Mesendoderm (in vitro differentiated cells): ENCODE measurements around the gene PPP1R3A.

Experiments used
- DNase-seq: peaks from one replicate; pipeline ENCODE4 v3.0.0; 2013
- H2AK5ac ChIP-seq: 2 replicates; pipeline ENCODE4 v1.6.1; 2013; ENCODE audit warnings: low read length, inconsistent platforms
- H2BK120ac ChIP-seq: 2 replicates; pipeline ENCODE4 v1.6.1; 2013; ENCODE audit warnings: low read depth, mild to moderate bottlenecking, low read length, moderate library complexity, mixed read lengths
- H2BK15ac ChIP-seq: replicated peaks from 2 replicates; pipeline ENCODE4 v1.6.1; 2013; ENCODE audit warnings: low read depth, mild to moderate bottlenecking, moderate library complexity
- H2BK5ac ChIP-seq: 2 replicates; pipeline ENCODE4 v1.6.1; 2013; ENCODE audit warnings: low read length, inconsistent platforms
- H3K18ac ChIP-seq: 2 replicates; pipeline ENCODE4 v1.6.1; 2013; ENCODE audit warnings: mild to moderate bottlenecking, low read length, mixed read lengths
- H3K23ac ChIP-seq: one replicate; pipeline ENCODE4 v1.6.1; 2013; ENCODE audit warnings: low read length
- H3K27ac ChIP-seq: 2 replicates; pipeline ENCODE4 v1.5.1; 2013; ENCODE audit warnings: low read depth, mild to moderate bottlenecking, inconsistent platforms, low read length, moderate library complexity
- H3K27me3 ChIP-seq: 2 replicates; pipeline ENCODE4 v1.6.1; 2013; ENCODE audit warnings: low read length, control low read depth, mild to moderate bottlenecking, inconsistent platforms; ENCODE audit not compliant: insufficient read depth, poor library complexity
- H3K36me3 ChIP-seq: 2 replicates; pipeline ENCODE4 v1.6.1; 2013; ENCODE audit warnings: low read length, inconsistent platforms; ENCODE audit not compliant: control insufficient read depth, insufficient read depth
- H3K4ac ChIP-seq: one replicate; pipeline ENCODE4 v1.6.1; 2013; ENCODE audit warnings: low read depth, mild to moderate bottlenecking, low read length, moderate library complexity
- H3K4me1 ChIP-seq: 2 replicates; pipeline ENCODE4 v1.6.1; 2013; ENCODE audit warnings: low read depth, low read length, inconsistent platforms; ENCODE audit not compliant: control insufficient read depth
- H3K4me2 ChIP-seq: 2 replicates; pipeline ENCODE4 v1.6.1; 2013; ENCODE audit warnings: low read length
- H3K4me3 ChIP-seq: 2 replicates; pipeline ENCODE4 v1.5.1; 2013; ENCODE audit warnings: mild to moderate bottlenecking, low read length
- H3K56ac ChIP-seq: one replicate; pipeline ENCODE4 v1.6.1; 2013; ENCODE audit warnings: low read length
- H3K79me1 ChIP-seq: 2 replicates; pipeline ENCODE4 v1.6.1; 2013; ENCODE audit warnings: low read length, inconsistent platforms
- H3K79me2 ChIP-seq: 2 replicates; pipeline ENCODE4 v1.6.1; 2013; ENCODE audit warnings: mild to moderate bottlenecking, low read length; ENCODE audit not compliant: control insufficient read depth, insufficient read depth
- H3K9ac ChIP-seq: 2 replicates; pipeline ENCODE4 v1.6.1; 2013; ENCODE audit warnings: low read length, inconsistent platforms
- H4K5ac ChIP-seq: one replicate; pipeline ENCODE4 v1.6.1; 2013; ENCODE audit warnings: low read length
- H4K8ac ChIP-seq: one replicate; pipeline ENCODE4 v1.6.1; 2013; ENCODE audit warnings: low read depth, mild to moderate bottlenecking, control low read depth, low read length, moderate library complexity
- WGBS: extraction: QIAGEN DNeasy Blood & Tissue Kit; methylation state at CpG from one replicate; pipeline ENCODE4 v1.1.7; 2013; ENCODE audit warnings: low lambda C conversion rate, missing lambda C conversion rate; ENCODE audit not compliant: insufficient coverage; ENCODE audit errors: extremely low coverage; 5-methylcytosine and 5-hydroxymethylcytosine counted together

The PPP1R3A gene

DNA sequence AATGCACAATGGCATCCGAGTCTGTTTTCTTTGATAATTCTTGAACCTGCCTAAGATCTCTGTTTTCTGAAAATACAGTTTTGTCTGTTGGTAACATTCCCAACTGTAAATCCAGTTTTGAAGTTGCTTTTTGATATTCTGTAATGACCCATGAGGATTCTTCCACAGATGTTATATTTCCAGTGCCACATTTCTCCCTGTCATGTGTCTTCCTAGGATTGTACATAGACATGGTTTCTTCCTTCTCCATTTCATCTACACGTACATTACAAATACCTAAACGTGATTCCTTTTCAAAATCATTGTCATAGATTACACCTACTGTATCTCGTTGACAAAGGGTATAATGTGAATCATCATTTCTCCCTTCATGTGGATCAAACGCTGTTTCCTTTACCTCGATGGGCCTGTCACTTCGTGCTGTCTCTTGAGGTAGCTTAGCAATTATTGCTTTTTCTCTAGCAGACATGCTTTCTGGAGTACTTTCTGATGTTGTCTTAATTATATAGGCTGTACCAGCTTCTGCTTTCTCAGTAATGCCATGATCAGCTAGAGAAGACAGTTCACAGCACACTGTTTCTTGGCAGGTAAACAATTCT, 40.3 kb downstream of the PPP1R3A start:
- Histone ChIP-seq H2AK5ac (no peak overlapping the region), H3K4me1 (no peaks in the 10 kb centered on the region), H3K4me2 (no peak overlapping the region), H2BK5ac (no peak overlapping the region), H4K8ac (no peak overlapping the region), H4K5ac (no peak overlapping the region), H3K79me1 (no peaks in the 10 kb centered on the region), H3K56ac (no peak overlapping the region), H3K18ac (no peak overlapping the region), H3K4me3 (no peak overlapping the region), H3K9ac (no peak overlapping the region), H3K4ac (no peak overlapping the region), H3K36me3 (no peaks in the 10 kb centered on the region), H3K27me3 (no peaks in the 10 kb centered on the region), H2BK15ac (no peak overlapping the region), H3K23ac (no peak overlapping the region), H3K79me2 (no peaks in the 10 kb centered on the region), H3K27ac (no peak overlapping the region), H2BK120ac (no peak overlapping the region)
- no peak for DNase-seq
- 100% methylated on average over 3 of the region's 7 CpGs for WGBS

DNA sequence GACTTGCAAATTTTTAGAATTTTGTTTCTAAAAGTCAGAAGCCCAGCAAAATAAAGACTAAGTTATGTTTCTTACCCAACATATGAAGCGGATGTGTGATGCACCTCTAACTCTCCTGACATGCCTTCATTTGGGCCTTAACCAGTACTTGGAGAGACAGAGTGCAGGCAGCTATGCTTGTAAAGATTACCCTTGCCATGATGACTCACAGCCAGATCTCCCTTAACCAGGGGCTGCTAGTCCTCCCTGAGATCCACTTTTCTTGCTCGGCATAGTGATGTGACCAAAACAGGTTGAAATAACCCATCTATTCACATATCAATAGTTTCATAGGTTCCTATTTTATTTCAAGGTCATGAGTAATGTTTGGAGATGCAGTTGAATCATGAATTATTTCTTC, 43.6 kb downstream of the PPP1R3A start:
- Histone ChIP-seq H3K23ac (no peak overlapping the region), H3K27ac (no peak overlapping the region), H3K4me3 (no peak overlapping the region), H4K5ac (no peak overlapping the region), H3K79me2 (no peaks in the 10 kb centered on the region), H3K4me1 (no peaks in the 10 kb centered on the region), H3K79me1 (no peaks in the 10 kb centered on the region), H3K56ac (no peak overlapping the region), H2BK120ac (no peak overlapping the region), H3K27me3 (no peaks in the 10 kb centered on the region), H2BK5ac (no peak overlapping the region), H3K9ac (no peak overlapping the region), H3K36me3 (no peaks in the 10 kb centered on the region), H4K8ac (no peak overlapping the region), H2BK15ac (no peak overlapping the region), H3K4ac (no peak overlapping the region), H3K4me2 (no peak overlapping the region), H3K18ac (no peak overlapping the region), H2AK5ac (no peak overlapping the region)
- whole genome bisulfite sequencing, result no CpG with 5 or more reads among the region's 2 CpGs
- DNase-seq, result peak; percentile 14

DNA sequence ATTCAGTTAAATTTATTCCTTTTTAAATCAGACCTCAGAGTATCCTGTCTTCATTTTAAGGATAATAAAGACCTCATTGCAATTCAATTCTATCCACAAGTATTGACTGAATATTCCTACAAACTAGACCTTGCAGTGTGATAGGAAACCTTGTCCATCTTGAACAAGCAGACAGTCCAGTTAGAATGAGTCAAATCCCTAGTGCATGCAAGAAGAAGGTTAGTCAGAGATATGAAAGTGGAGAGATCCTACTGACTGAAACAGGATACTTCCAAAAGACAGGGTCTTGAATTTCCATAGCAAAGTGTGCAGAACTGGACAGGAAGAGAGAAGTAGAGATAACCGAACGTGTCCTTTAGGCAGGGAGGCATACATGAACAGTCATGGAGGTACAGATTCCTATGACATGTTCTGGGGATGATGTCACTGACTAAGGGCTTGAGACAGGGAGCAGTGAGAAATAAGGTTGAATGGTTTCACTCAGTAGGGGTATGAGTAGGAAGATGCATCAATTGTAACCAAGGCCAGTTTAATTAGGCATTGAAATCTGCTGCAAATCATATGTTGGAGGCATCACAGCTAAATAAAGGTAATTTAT, 45.2 kb downstream of the PPP1R3A start:
- no CpG with 5 or more reads among the region's 2 CpGs for WGBS
- Histone ChIP-seq H2BK120ac (no peak overlapping the region), H3K4me1 (no peaks in the 10 kb centered on the region), H2BK5ac (no peak overlapping the region), H3K79me1 (no peaks in the 10 kb centered on the region), H3K56ac (no peak overlapping the region), H3K4me3 (no peak overlapping the region), H3K9ac (no peak overlapping the region), H3K4ac (no peak overlapping the region), H2AK5ac (no peak overlapping the region), H4K5ac (no peak overlapping the region), H3K23ac (no peak overlapping the region), H3K27ac (no peak overlapping the region), H3K18ac (no peak overlapping the region), H3K4me2 (no peak overlapping the region), H3K27me3 (no peaks in the 10 kb centered on the region), H3K79me2 (no peaks in the 10 kb centered on the region), H3K36me3 (no peaks in the 10 kb centered on the region), H4K8ac (no peak overlapping the region), H2BK15ac (no peak overlapping the region)
- DNase-seq, result peak; percentile 23

DNA sequence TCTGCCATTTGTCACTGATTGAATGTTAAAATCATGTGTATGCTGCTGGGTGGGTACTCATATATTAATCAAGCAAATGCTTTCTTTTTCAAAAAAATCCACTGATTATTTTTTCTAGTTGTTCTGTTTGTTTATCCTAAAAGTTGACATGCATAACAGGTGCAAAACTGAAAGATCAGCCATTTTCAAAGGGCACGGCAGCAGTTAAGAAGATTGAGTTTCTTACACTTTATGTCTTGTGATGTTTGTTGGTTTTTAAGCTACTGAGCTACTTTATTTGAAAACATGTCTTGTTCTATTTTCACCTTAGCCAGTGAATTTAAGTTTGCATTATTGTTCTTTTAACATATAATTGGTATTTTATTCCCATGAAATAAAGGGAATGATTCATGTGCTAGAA, 45.8 kb downstream of the PPP1R3A start:
- no peak overlapping the region for H3K23ac ChIP-seq

DNA sequence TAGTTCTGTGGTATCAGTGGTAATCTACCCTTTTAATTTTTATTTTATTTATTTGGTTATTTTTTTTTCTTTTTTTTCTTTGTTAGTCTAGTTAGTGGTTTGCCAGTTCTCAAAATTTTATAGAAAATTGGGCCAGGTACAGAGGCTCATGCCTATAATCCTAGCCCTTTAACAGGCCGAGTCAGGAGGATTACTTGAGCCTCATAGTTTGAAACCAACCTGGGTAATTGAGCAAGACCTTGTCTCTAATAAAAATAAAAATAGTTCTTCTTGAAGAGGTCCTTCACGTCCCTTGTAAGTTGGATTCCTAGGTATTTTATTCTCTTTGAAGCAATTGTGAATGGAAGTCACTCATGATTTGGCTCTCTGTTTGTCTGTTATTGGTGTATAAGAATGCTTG, 51.5 kb downstream of the PPP1R3A start:
- H3K9ac ChIP-seq, result no peak overlapping the region
- H4K8ac ChIP-seq, result no peak overlapping the region
- H3K79me2 ChIP-seq, result no peaks in the 10 kb centered on the region
- H2BK5ac ChIP-seq, result no peak overlapping the region
- no peaks in the 10 kb centered on the region for H3K27me3 ChIP-seq
- H3K27ac ChIP-seq, result no peak overlapping the region
- H3K4me3 ChIP-seq, result no peak overlapping the region
- no peak overlapping the region for H3K23ac ChIP-seq
- WGBS, result no CpG with 5 or more reads among the region's 2 CpGs
- no peaks in the 10 kb centered on the region for H3K79me1 ChIP-seq
- no peaks in the 10 kb centered on the region for H3K4me1 ChIP-seq
- no peak overlapping the region for H3K56ac ChIP-seq
- H3K18ac ChIP-seq, result no peak overlapping the region
- H4K5ac ChIP-seq, result no peak overlapping the region
- no peak for DNase-seq
- H2BK15ac ChIP-seq, result no peak overlapping the region
- H2AK5ac ChIP-seq, result no peak overlapping the region
- no peak overlapping the region for H3K4ac ChIP-seq
- no peaks in the 10 kb centered on the region for H3K36me3 ChIP-seq
- no peak overlapping the region for H3K4me2 ChIP-seq
- H2BK120ac ChIP-seq, result no peak overlapping the region

More for the DNA sequence above, 45.8 kb downstream of the PPP1R3A start:
- Histone ChIP-seq H4K8ac (no peak overlapping the region), H3K36me3 (no peaks in the 10 kb centered on the region), H3K27me3 (no peaks in the 10 kb centered on the region), H3K4me1 (no peaks in the 10 kb centered on the region), H3K79me1 (no peaks in the 10 kb centered on the region), H3K4ac (no peak overlapping the region), H3K4me3 (no peak overlapping the region), H3K4me2 (no peak overlapping the region), H2AK5ac (no peak overlapping the region), H3K18ac (no peak overlapping the region), H2BK5ac (no peak overlapping the region), H3K79me2 (no peaks in the 10 kb centered on the region), H3K27ac (no peak overlapping the region), H3K56ac (no peak overlapping the region), H3K9ac (no peak overlapping the region), H2BK15ac (no peak overlapping the region), H2BK120ac (no peak overlapping the region), H4K5ac (no peak overlapping the region)
- DNase-seq, result no peak
- WGBS, result no CpG with 5 or more reads among the region's 1 CpG

DNA sequence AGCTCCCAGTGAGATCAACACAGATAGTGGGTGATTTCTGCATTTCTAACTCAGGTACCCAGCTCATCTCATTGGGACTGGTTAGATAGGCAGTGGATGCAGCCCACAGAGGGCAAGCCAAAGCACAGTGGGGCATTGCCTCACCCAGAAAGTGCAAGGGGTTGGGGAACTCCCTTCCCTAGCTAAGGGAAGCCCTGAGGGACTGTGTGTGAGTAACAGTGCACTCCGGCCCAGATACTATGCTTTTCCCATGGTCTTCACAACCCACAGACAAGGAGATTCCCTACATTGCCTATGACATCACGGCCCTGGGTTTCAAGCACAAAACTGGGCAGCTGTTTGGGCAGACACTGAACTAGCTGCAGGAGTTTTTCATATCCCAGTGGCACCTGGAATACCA, 62.8 kb downstream of the PPP1R3A start:
- H3K27ac ChIP-seq, result no peak overlapping the region
- H3K4me3 ChIP-seq, result no peak overlapping the region
- H3K79me1 ChIP-seq, result no peaks in the 10 kb centered on the region
- H3K4ac ChIP-seq, result no peak overlapping the region
- H2BK120ac ChIP-seq, result no peak overlapping the region
- H3K79me2 ChIP-seq, result no peaks in the 10 kb centered on the region
- no peak overlapping the region for H3K18ac ChIP-seq
- DNase-seq, result no peak
- no peak overlapping the region for H2BK15ac ChIP-seq
- H2AK5ac ChIP-seq, result no peak overlapping the region
- H2BK5ac ChIP-seq, result no peak overlapping the region
- H4K8ac ChIP-seq, result no peak overlapping the region
- H3K27me3 ChIP-seq, result no peaks in the 10 kb centered on the region
- H3K36me3 ChIP-seq, result no peaks in the 10 kb centered on the region
- H3K23ac ChIP-seq, result no peak overlapping the region
- no CpG with 5 or more reads among the region's 2 CpGs for WGBS
- H4K5ac ChIP-seq, result no peak overlapping the region
- no peak overlapping the region for H3K56ac ChIP-seq
- no peaks in the 10 kb centered on the region for H3K4me1 ChIP-seq
- no peak overlapping the region for H3K9ac ChIP-seq
- no peak overlapping the region for H3K4me2 ChIP-seq
